ENCODE measurements around the gene FAM76A.
"Not testable (repeated sequence)": the region's sequence is repeated elsewhere in the genome, so short reads cannot be mapped to it uniquely, and the experiment has no call there.

The FAM76A gene

GRCh38 chr1:27726173-27727044 lies 648 bp downstream of the FAM76A start:
- DNase-seq: no peak

- DNase-seq: no peak
Measured at GRCh38 chr1:27727126-27727525, 1.4 kb downstream of the FAM76A start.

GRCh38 chr1:27736252-27736651 lies 10.5 kb downstream of the FAM76A start:
- no peak for DNase-seq

GRCh38 chr1:27741121-27741520 lies 15.4 kb downstream of the FAM76A start:
- DNase-seq: no peak

- no peak for DNase-seq
Measured at GRCh38 chr1:27744556-27744955, 18.8 kb downstream of the FAM76A start.

- no peak for DNase-seq
Measured at GRCh38 chr1:27745466-27745865, 19.7 kb downstream of the FAM76A start.

- DNase-seq: no peak
Measured at GRCh38 chr1:27752360-27752759, 26.6 kb downstream of the FAM76A start.

- DNase-seq: no peak
Measured at GRCh38 chr1:27755286-27755685, 29.5 kb downstream of the FAM76A start.

- no peak for DNase-seq
Measured at GRCh38 chr1:27755865-27756264, 30.1 kb downstream of the FAM76A start.

GRCh38 chr1:27759236-27759635 lies 33.5 kb downstream of the FAM76A start:
- no peak for DNase-seq

- no peak for DNase-seq
Measured at GRCh38 chr1:27760426-27760825, 34.7 kb downstream of the FAM76A start.

- no peak for DNase-seq
Measured at GRCh38 chr1:27762033-27762432, 36.3 kb downstream of the FAM76A start.

- no peak for DNase-seq
Measured at GRCh38 chr1:27763358-27763757, 37.6 kb downstream of the FAM76A start.

- DNase-seq: no peak
Measured at GRCh38 chr1:27770293-27770830, 44.6 kb downstream of the FAM76A start.

- no peak for DNase-seq
Measured at GRCh38 chr1:27772036-27772931, 46.5 kb downstream of the FAM76A start.

- DNase-seq: peak; percentile 98
Measured at GRCh38 chr1:27772932-27773825, 47.4 kb downstream of the FAM76A start, which contains the start of gene STX12. TSS of gene STX12 (plus strand) at chr1:27773219. CDS start at chr1:27773308, 89 bp downstream.

GRCh38 chr1:27773826-27774445 lies 48.2 kb downstream of the FAM76A start:
- DNase-seq: no peak

GRCh38 chr1:27774654-27775053 lies 48.9 kb downstream of the FAM76A start:
- no peak for DNase-seq

- not testable (repeated sequence) for DNase-seq
Measured at GRCh38 chr1:27775336-27775735, 49.6 kb downstream of the FAM76A start.

- DNase-seq: not testable (repeated sequence)
Measured at GRCh38 chr1:27776276-27776675, 50.5 kb downstream of the FAM76A start.

- DNase-seq: no peak
Measured at GRCh38 chr1:27778056-27778455, 52.3 kb downstream of the FAM76A start.

- no peak for DNase-seq
Measured at GRCh38 chr1:27779122-27779521, 53.4 kb downstream of the FAM76A start.

Measured in activated CD4-positive, alpha-beta T cell treated with anti-CD3 and anti-CD28 coated beads, Interleukin-2, amount 50 U/mL, for 1 hour (primary cell).